MM.1S (cell line): ENCODE data around the gene TBX4.

Source experiments
- EZH2 ChIP-seq: fragments of 300-600 bp; sonication (generic); optimal IDR thresholded peaks from 2 replicates; pipeline ENCODE3; 2017; ENCODE audit warnings: low read depth, mild to moderate bottlenecking, antibody characterized with exemption, low read length, mixed read lengths
- TF ChIP-seq, protein P1 (sequence below): fragments of 300-600 bp; sonication (generic); IDR thresholded peaks from 2 replicates; pipeline ENCODE4 v1.5.1; 2016; ENCODE audit warnings: antibody characterized with exemption, low read length, mixed read lengths

DNA sequence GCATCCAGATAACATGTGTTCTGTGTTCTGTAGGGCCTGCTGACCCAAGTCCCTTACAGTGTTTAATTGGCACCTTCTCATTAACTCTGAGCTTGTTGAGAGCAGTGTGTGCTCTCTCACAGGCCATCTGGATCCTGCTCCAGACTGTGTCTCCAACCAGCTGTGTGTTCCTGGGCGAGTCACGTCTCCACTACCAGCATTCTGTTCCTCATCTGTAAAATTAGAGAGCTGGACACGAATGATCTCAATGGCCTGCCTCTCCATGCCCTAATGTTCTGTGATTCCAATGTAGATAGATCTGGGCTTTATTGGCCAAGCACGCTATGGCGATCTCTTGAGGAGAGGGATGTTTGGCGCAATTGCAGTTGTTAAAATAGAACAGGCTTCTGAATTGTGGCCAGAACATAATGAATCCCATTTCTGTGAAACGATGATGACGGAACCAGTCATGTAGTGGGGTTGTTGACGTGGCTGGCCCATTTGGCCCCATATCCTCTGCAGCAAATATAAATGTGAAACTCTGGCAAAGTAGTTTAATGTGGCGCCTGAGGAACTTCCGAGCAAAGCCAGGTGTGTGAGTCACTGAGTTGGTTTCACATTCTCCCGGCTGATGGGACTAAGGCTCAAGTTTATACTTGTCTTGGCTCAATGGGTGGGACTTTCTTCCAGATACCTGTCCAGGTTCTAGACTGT lies 22.2 kb downstream of the TBX4 start:
- TF ChIP-seq EZH2: no peak
- TF ChIP-seq, protein P1, sequence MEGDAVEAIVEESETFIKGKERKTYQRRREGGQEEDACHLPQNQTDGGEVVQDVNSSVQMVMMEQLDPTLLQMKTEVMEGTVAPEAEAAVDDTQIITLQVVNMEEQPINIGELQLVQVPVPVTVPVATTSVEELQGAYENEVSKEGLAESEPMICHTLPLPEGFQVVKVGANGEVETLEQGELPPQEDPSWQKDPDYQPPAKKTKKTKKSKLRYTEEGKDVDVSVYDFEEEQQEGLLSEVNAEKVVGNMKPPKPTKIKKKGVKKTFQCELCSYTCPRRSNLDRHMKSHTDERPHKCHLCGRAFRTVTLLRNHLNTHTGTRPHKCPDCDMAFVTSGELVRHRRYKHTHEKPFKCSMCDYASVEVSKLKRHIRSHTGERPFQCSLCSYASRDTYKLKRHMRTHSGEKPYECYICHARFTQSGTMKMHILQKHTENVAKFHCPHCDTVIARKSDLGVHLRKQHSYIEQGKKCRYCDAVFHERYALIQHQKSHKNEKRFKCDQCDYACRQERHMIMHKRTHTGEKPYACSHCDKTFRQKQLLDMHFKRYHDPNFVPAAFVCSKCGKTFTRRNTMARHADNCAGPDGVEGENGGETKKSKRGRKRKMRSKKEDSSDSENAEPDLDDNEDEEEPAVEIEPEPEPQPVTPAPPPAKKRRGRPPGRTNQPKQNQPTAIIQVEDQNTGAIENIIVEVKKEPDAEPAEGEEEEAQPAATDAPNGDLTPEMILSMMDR: no peak
